Coronary artery (tissue), 2 donors: ENCODE data around the gene AHNAK2.

Experiments used
- DNase-seq: peaks from one replicate; pipeline ENCODE4 v3.0.0-alpha.2; 2017; ENCODE audit warnings: low spot score
- H3K27ac ChIP-seq, 2 donors: fragments of 200-600 bp; sonication (generic); one replicate each; pipeline ENCODE4 v1.5.1; 2016 to 2019
- H3K4me3 ChIP-seq: fragments of 200-600 bp; sonication (generic); 2 replicates; pipeline ENCODE4 v1.5.1; 2016; ENCODE audit warnings: mild to moderate bottlenecking, moderate library complexity
- CTCF ChIP-seq: fragments of 200-600 bp; sonication (generic); IDR thresholded peaks from one replicate; pipeline ENCODE4 v1.5.1; 2019; ENCODE audit warnings: antibody characterized with exemption

AHNAK2 gene

DNA sequence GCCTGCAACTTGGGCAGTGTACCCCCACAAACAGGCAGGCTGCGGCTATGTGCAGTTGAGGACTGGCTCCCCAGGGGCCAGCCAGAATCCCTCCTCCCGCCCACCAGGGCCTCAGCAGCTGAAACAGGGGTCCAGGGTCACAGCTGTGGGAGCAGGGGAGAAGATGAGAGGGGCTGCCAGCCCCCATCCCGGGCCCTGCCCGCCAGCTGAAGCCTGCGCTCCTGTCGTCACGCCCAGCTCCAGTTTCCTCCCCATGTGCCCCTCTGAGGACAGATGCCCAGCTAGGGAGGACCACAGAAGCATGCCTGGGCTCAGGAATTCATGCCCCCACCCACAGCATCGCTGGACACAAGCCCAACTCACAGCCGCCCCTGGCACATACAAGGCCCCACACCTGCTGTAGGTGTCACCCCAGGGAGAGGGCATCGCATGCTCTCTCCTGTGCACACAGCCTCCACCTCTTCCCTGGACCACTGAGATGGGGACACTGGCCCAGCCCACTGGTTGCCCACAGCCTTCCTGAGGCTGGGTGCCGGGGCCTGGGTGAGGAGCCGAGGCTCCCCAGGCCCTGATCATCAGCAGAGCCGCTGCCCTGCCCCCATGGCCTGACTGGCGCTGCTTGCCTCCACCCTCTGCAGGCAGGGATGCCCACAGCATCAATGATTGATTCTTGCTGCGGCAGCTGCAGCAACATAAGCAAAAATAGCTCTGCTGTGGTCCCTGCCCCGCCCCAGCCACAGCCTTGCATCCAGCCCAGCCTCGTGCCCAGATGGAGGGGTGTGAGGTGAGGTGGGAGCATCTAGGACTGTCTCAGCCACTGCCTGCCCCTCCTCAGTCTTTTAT, 3.7 kb upstream of the AHNAK2 start:
- Histone ChIP-seq H3K4me3 (no peak overlapping the region), H3K27ac (no peak overlapping the region)
- TF ChIP-seq CTCF = no peak
- no peak for DNase-seq

GRCh38 chr14:104980611-104981531, 2.7 kb upstream of the AHNAK2 start:
- H3K27ac ChIP-seq = no peak overlapping the region
- no peak for TF ChIP-seq CTCF
- DNase-seq = no peak
- H3K4me3 ChIP-seq = no peak overlapping the region

GRCh38 chr14:104979758-104980610, 1.8 kb upstream of the AHNAK2 start:
- DNase-seq = no peak
- Histone ChIP-seq H3K27ac (peak overlapping the region in 1 of 2 donors; percentile 22), H3K4me3 (no peak overlapping the region)
- TF ChIP-seq CTCF = no peak

DNA sequence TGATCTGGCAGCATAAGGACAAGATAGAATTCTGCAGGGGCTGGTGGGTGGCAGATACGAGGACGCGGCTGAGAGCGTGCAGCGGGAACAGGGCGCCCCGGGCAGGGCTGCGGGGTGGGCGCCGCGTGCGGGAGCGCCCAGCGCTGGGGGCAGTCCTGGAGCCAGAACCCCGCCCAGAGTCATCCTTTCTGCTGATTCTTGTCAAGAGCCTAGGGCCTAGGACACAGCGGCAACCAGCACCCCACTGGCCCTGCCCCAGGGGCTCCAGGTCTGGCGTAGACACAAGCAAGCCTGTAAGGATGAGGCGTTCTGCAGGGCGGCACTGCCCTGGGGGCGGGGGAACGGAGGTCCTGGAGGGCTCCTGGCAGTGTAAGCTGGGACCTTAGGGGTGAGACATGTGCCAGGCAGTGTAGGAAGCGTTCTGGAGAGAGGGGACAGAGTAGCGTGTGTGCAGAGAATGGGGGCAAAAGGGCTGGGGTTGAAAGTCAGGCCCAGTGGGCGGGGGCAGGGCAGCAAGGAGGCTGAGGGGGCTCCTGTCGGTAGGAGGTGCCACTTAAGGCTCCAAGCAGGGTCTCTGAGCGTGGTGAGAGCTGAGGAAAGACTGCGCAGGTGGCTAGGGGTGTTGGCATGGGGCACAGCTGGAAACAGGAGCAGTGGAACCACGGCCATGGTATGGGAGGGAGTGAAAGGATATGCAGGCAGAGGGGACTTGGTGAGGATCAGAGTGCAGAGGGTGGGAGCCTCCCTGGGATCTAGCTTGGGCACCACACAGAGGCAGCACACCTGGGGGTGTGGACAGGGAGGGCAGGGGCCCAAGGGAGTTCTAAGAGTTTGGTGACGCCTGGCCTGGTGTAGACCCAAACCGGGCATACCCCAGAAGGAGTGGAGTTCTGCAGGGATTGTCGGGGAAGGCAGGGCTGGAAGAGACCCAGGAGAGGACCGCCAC, 845 bp upstream of the AHNAK2 start:
- Histone ChIP-seq H3K27ac (no peak overlapping the region), H3K4me3 (peak overlapping the region; percentile 79)
- no peak for TF ChIP-seq CTCF
- no peak for DNase-seq

GRCh38 chr14:104977008-104977680, 1.0 kb downstream of the AHNAK2 start:
- peak overlapping the region in 1 of 2 donors; percentile 6 for H3K27ac ChIP-seq
- no peak for TF ChIP-seq CTCF
- no peak for DNase-seq
- peak overlapping the region; percentile 79 for H3K4me3 ChIP-seq
